OCI-LY1 (cell line): ENCODE measurements around the gene HDAC3.
A peak's percentile ranks its signal among the peaks of the same experiment; 100 is the strongest.

ENCODE experiments used
- H2AFZ ChIP-seq: fragments of 200-600 bp; sonication (generic), shearing (Covaris generic); 2 replicates; pipeline ENCODE4 v1.6.0; 2014; ENCODE audit warnings: antibody characterized with exemption, mild to moderate bottlenecking, low read length
- H3F3A ChIP-seq: fragments of 200-600 bp; sonication (generic), shearing (Covaris generic); 2 replicates; pipeline ENCODE4 v1.6.0; 2014; ENCODE audit warnings: mild to moderate bottlenecking, antibody characterized with exemption, low read length, moderate library complexity; ENCODE audit not compliant: insufficient read depth
- H3K27ac ChIP-seq: fragments of 200-600 bp; sonication (generic); 2 replicates; pipeline ENCODE4 v1.5.1; 2014; ENCODE audit warnings: low read length, mixed run types, mild to moderate bottlenecking, low read depth; ENCODE audit not compliant: poor library complexity, severe bottlenecking
- H3K27me3 ChIP-seq: fragments of 200-600 bp; sonication (generic); 2 replicates; pipeline ENCODE4 v1.6.0; 2014; ENCODE audit warnings: antibody characterized with exemption, mild to moderate bottlenecking, low read length, moderate library complexity; ENCODE audit not compliant: insufficient read depth
- H3K36me3 ChIP-seq: fragments of 200-600 bp; sonication (generic); 2 replicates; pipeline ENCODE4 v1.6.1; 2014; ENCODE audit warnings: mild to moderate bottlenecking, antibody characterized with exemption, low read length, moderate library complexity, mixed read lengths; ENCODE audit not compliant: insufficient read depth
- H3K4me1 ChIP-seq: fragments of 200-600 bp; sonication (generic); 2 replicates; pipeline ENCODE4 v1.5.1; 2014; ENCODE audit warnings: mild to moderate bottlenecking, low read length, moderate library complexity; ENCODE audit not compliant: insufficient read depth, severe bottlenecking
- H3K4me2 ChIP-seq: fragments of 200-600 bp; sonication (generic), shearing (Covaris generic); 2 replicates; pipeline ENCODE4 v1.6.1; 2014; ENCODE audit warnings: low read length
- H3K4me3 ChIP-seq: fragments of 200-600 bp; sonication (generic); 2 replicates; pipeline ENCODE4 v1.5.1; 2014; ENCODE audit warnings: low read length, low read depth, mild to moderate bottlenecking, mixed read lengths; ENCODE audit not compliant: poor library complexity, severe bottlenecking
- H3K79me2 ChIP-seq: fragments of 200-600 bp; shearing (Covaris generic); 2 replicates; pipeline ENCODE4 v1.6.1; 2016; ENCODE audit warnings: mixed run types, low read length, mixed read lengths; ENCODE audit not compliant: insufficient read depth
- H3K9ac ChIP-seq: fragments of 200-600 bp; sonication (generic), shearing (Covaris generic); 2 replicates; pipeline ENCODE4 v1.6.1; 2014; ENCODE audit warnings: mild to moderate bottlenecking, low read length, mixed read lengths
- H3K9me2 ChIP-seq: fragments of 200-600 bp; sonication (generic), shearing (Covaris generic); 2 replicates; pipeline ENCODE4 v1.6.1; 2014; ENCODE audit warnings: low read depth, mild to moderate bottlenecking, low read length, mixed read lengths
- H3K9me3 ChIP-seq: fragments of 200-600 bp; shearing (Covaris generic); 2 replicates; pipeline ENCODE4 v1.6.1; 2014; ENCODE audit warnings: low read length, mixed read lengths
- H4K20me1 ChIP-seq: fragments of 200-600 bp; sonication (generic), shearing (Covaris generic); 2 replicates; pipeline ENCODE4 v1.6.0; 2016; ENCODE audit warnings: mild to moderate bottlenecking, low read length; ENCODE audit not compliant: insufficient read depth
- EZH2 ChIP-seq: fragments of 200-600 bp; sonication (generic), shearing (Covaris generic); IDR thresholded peaks from 2 replicates; pipeline ENCODE4 v1.8.0; 2017; ENCODE audit warnings: borderline replicate concordance, mixed run types, mild to moderate bottlenecking, antibody characterized with exemption, low read length, moderate library complexity, mixed read lengths
- TF ChIP-seq, protein P1 (sequence below): fragments of 200-600 bp; sonication (generic), shearing (Covaris generic); IDR thresholded peaks from 2 replicates; pipeline ENCODE4 v1.5.1; 2017; ENCODE audit warnings: mild to moderate bottlenecking, antibody characterized with exemption, low read length, moderate library complexity, mixed read lengths

HDAC3 gene

DNA sequence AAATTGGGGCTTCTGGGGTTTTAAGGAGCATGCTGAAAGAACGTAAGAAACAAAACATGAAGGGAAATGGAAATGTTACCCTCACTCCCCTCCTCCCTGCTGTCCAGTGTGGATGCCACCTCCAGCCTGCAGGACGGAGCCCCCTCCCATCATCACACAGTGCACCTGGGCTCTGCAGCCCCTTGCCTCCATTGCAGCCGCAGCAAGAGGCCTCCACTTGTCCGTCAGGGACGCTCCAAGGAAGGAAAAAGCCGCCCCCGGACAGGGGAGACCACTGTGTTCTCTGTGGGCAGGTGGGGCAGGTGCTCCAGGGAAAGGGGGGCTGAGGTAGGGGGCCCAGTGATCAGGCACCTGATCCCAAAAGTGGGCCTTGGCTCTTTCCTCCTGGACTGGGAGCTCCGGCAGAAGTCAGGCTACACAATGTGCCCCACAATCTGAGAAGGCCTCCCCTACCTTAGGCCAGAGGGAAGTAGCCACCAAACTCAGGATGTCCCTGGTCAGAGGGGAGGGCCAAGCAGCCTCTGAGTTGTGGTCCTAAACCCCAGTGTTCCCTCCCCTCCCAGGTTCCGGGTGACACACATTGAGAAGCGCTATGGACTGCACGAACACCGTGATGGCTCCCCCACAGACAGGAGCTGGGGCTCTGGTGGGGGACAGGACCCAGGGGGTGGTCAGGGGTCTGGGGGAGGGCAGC, 2.9 kb upstream of the HDAC3 start:
- H3K27ac ChIP-seq, result no peak overlapping the region
- peaks cover 30% of the 10 kb centered on the region for H3K4me1 ChIP-seq
- no peaks in the 10 kb centered on the region for H3K9me3 ChIP-seq
- H3K9ac ChIP-seq, result no peak overlapping the region
- no peaks in the 10 kb centered on the region for H4K20me1 ChIP-seq
- H3K9me2 ChIP-seq, result no peaks in the 10 kb centered on the region
- peaks cover 48% of the 10 kb centered on the region for H3K36me3 ChIP-seq
- no peak overlapping the region for H2AFZ ChIP-seq
- no peak overlapping the region; the same call in 1 of the 2 replicates for H3K4me2 ChIP-seq
- peaks cover 21% of the 10 kb centered on the region for H3K79me2 ChIP-seq
- H3F3A ChIP-seq, result no peaks in the 10 kb centered on the region
- no peak overlapping the region for H3K4me3 ChIP-seq
- H3K27me3 ChIP-seq, result no peaks in the 10 kb centered on the region
- no peak for TF ChIP-seq EZH2
- TF ChIP-seq, protein P1, sequence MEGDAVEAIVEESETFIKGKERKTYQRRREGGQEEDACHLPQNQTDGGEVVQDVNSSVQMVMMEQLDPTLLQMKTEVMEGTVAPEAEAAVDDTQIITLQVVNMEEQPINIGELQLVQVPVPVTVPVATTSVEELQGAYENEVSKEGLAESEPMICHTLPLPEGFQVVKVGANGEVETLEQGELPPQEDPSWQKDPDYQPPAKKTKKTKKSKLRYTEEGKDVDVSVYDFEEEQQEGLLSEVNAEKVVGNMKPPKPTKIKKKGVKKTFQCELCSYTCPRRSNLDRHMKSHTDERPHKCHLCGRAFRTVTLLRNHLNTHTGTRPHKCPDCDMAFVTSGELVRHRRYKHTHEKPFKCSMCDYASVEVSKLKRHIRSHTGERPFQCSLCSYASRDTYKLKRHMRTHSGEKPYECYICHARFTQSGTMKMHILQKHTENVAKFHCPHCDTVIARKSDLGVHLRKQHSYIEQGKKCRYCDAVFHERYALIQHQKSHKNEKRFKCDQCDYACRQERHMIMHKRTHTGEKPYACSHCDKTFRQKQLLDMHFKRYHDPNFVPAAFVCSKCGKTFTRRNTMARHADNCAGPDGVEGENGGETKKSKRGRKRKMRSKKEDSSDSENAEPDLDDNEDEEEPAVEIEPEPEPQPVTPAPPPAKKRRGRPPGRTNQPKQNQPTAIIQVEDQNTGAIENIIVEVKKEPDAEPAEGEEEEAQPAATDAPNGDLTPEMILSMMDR, result no peak

DNA sequence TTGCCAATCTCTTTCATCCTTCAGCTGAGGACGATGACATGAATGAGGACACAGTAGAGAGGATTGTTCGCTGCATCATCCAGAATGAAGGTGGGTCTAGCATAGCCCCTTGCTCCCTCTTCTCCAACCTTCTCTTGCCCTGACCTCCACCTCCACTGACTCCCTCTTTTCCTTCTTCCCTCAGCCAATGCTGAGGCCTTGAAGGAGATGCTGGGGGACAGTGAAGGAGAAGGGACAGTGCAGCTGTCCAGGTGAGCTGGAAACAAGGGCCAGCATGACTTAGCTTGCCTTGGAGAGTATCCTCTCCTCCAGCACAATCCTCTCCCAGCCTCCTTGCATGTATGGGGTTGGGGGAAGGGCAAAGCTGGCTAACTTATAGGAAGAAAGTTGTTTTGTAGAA, 2.1 kb upstream of the HDAC3 start:
- H2AFZ ChIP-seq, result no peak overlapping the region

DNA sequence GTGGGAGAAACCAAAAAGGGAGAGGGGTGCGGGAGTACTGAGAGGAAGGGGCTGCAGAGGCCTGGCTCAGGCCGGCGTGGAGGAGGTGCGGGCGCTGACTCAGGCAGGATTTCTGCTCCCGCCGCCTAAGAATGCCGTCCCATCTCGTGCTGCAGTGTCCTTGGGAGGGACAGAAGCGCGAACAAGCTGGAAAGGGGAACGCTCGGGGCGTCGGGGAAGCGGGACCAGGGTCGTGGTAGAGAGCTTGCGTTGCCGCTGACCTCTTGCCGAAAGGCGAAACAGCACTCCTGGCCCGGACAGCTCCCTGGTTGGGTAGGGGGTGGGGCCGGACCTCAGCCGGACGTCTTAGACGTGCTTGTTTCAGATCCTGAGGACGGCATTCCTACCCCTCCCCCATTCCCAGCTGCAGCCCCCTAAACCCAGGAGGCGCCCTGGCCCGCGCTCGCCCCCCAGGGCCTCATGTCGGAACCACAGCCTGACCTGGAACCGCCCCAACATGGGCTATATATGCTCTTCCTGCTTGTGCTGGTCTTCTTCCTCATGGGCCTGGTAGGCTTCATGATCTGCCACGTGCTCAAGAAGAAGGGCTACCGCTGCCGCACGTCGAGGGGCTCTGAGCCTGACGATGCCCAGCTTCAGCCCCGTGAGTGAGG, 1.2 kb upstream of the HDAC3 start:
- peaks cover 31% of the 10 kb centered on the region for H3K79me2 ChIP-seq
- no peaks in the 10 kb centered on the region for H4K20me1 ChIP-seq
- TF ChIP-seq, protein P1, result peak; percentile 69
- no peak for TF ChIP-seq EZH2
- no peaks in the 10 kb centered on the region for H3K27me3 ChIP-seq
- no peak overlapping the region for H2AFZ ChIP-seq
- H3K4me2 ChIP-seq, result peak overlapping the region; percentile 93
- no peaks in the 10 kb centered on the region for H3K9me2 ChIP-seq
- H3K9ac ChIP-seq, result peak overlapping the region; percentile 90
- H3K4me3 ChIP-seq, result peak overlapping the region; percentile 94
- peaks cover 35% of the 10 kb centered on the region for H3K4me1 ChIP-seq
- H3K27ac ChIP-seq, result peak overlapping the region; percentile 70
- peaks cover 42% of the 10 kb centered on the region for H3K36me3 ChIP-seq
- no peaks in the 10 kb centered on the region for H3F3A ChIP-seq
- no peaks in the 10 kb centered on the region for H3K9me3 ChIP-seq

More for the DNA sequence above, 2.1 kb upstream of the HDAC3 start:
- H3K79me2 ChIP-seq, result peaks cover 26% of the 10 kb centered on the region
- no peaks in the 10 kb centered on the region for H3K9me2 ChIP-seq
- H3K4me3 ChIP-seq, result peak overlapping the region; percentile 94
- H3K36me3 ChIP-seq, result peaks cover 44% of the 10 kb centered on the region
- peaks cover 35% of the 10 kb centered on the region for H3K4me1 ChIP-seq
- peak overlapping the region; percentile 90; the same call in 1 of the 2 replicates for H3K9ac ChIP-seq
- H3K4me2 ChIP-seq, result peak overlapping the region; percentile 93
- peak overlapping the region; percentile 70 for H3K27ac ChIP-seq
- TF ChIP-seq, protein P1, result no peak
- TF ChIP-seq EZH2, result no peak
- no peaks in the 10 kb centered on the region for H4K20me1 ChIP-seq
- no peaks in the 10 kb centered on the region for H3F3A ChIP-seq
- no peaks in the 10 kb centered on the region for H3K9me3 ChIP-seq
- no peaks in the 10 kb centered on the region for H3K27me3 ChIP-seq
